ENCODE results near the gene GRK4. TPM values are rescaled to one million over a fixed set of nuclear protein-coding genes. Genes with fewer than 3 reads are reported as not detected.

The GRK4 gene
- polyA plus RNA-seq, 1 experiment: 3.7 TPM

Small RNA genes within 50 kb of the gene (small RNA-seq; reads per million reads assigned to genes)
- gene RF02134 (ENCODE audit: insufficient read length, low read depth): not detected
- gene RF02135 (ENCODE audit: insufficient read length, low read depth): not detected
- gene RNU6-204P (ENCODE audit: insufficient read length, low read depth): not detected

Other genes with a start within 250 kb of the GRK4 start
- gene TNIP2, start 207.2 kb upstream of the GRK4 start, polyA plus RNA-seq (2011; rRNA removed): 28.8 and 34.3 TPM in 2 replicates
- gene SH3BP2, start 170.5 kb upstream of the GRK4 start, polyA plus RNA-seq (2011; rRNA removed): 14.8 and 17.2 TPM in 2 replicates
- gene ADD1, start 119.7 kb upstream of the GRK4 start, polyA plus RNA-seq (2011; rRNA removed): 149 and 170 TPM in 2 replicates
- gene NOP14, start 165 bp upstream of the GRK4 start, polyA plus RNA-seq (2011; rRNA removed): 11.2 and 11.5 TPM in 2 replicates
- gene HTT-AS, start 111.0 kb downstream of the GRK4 start, polyA plus RNA-seq (2011; rRNA removed): not detected in 2 replicates
- 14.5 and 17.2 TPM in 2 replicates for gene HTT, start 111.1 kb downstream of the GRK4 start, polyA plus RNA-seq (2011; rRNA removed)

Data from AG04450 (cell line).